Skin of body (tissue), 2 donors: Measurements from ENCODE around the gene CCND2. TPM values are rescaled to one million over a fixed set of nuclear protein-coding genes. Genes with fewer than 3 reads are reported as not detected.

Experiments
- DNase-seq: peaks from one replicate; lab custom pipeline; 2025; lab: John Stamatoyannopoulos, UW
- total RNA-seq: library from RNA; depleted of rRNA; stranded (reverse); fragments of >200 nt; gene quantifications from one replicate; pipeline ENCODE4 v1.2.3, GENCODE V29; 2014

Gene CCND2
- total RNA-seq, 1 donor from 2014 or later, result 115 TPM

GRCh38 chr12:4256043-4256826, 17.3 kb upstream of the CCND2 start:
- no peak for DNase-seq

GRCh38 chr12:4257442-4257841, 16.1 kb upstream of the CCND2 start:
- no peak for DNase-seq

DNA sequence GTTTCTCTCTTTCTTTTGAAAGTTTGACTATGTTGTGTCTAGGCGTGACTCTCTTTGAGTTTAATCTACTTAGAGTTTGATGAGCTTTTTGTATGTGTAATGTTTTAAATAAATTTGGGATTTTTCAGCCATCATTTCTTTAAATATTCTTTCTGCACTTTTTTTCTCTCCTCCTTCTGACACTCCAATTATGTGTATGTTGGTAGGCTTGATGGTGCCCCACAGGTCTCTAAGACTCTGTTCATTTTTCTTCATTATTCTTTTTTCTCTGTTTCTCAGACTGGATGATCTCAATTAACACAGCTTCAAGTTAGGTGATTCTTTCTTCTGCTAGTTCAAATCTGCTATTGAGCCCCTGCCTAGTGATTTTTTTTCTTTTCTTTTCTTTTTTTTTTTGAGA, 14.5 kb upstream of the CCND2 start:
- no peak for DNase-seq

GRCh38 chr12:4261655-4262054, 11.9 kb upstream of the CCND2 start:
- no peak for DNase-seq

DNA sequence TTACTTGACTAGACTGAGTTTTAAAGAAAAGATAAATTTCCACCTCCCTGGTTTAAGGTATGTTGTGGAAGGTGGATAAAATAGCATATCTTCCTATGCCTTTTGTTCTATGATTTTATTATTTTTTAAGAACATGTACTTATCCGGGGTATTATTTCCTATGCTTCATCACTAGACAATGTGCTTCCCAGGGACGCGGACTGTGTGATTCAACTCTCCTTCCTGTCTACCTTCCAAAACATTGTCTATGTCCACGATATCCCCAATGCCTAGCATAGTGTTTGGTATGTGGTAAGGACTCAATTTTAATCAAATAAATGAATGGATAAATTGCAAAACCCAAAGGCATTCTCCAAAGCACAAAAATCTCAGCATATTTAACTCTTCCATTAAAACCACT, 8.3 kb upstream of the CCND2 start:
- DNase-seq, result no peak

- no peak for DNase-seq
Measured at GRCh38 chr12:4266990-4267389, 6.6 kb upstream of the CCND2 start.

DNA sequence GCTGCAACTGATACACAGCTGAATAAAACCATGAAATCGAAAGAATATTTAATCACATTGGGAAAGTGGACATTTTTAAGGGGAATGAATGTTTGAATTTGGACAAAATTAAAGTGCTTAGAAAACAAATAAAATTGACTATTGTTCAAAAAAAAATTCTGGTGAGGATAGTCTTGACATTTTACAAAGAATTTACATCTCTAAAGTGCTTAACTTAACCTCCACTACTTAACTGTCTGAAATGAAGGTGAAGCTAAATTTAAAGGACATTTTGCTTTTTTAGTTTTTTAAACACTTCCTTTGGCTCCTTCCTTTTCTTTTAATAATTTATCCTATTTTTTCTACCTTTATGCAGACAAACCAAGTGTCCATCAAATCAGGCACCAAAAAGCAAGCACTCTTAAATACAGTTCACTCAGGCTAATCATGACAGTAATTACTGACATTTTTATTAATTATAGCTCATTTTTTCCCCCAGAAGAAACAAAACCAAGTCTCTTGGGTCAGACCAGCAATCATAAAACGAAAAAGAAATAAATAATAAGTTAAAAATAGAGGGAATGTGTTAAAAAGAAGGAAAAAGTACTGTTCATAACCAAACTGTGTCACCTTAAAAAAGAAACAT, 5.7 kb upstream of the CCND2 start:
- no peak for DNase-seq

GRCh38 chr12:4268329-4269181, 5.0 kb upstream of the CCND2 start:
- no peak for DNase-seq

- peak; percentile 93 for DNase-seq
Measured at GRCh38 chr12:4269279-4269991, 4.1 kb upstream of the CCND2 start.

GRCh38 chr12:4270016-4270830, 3.3 kb upstream of the CCND2 start:
- DNase-seq, result no peak

DNA sequence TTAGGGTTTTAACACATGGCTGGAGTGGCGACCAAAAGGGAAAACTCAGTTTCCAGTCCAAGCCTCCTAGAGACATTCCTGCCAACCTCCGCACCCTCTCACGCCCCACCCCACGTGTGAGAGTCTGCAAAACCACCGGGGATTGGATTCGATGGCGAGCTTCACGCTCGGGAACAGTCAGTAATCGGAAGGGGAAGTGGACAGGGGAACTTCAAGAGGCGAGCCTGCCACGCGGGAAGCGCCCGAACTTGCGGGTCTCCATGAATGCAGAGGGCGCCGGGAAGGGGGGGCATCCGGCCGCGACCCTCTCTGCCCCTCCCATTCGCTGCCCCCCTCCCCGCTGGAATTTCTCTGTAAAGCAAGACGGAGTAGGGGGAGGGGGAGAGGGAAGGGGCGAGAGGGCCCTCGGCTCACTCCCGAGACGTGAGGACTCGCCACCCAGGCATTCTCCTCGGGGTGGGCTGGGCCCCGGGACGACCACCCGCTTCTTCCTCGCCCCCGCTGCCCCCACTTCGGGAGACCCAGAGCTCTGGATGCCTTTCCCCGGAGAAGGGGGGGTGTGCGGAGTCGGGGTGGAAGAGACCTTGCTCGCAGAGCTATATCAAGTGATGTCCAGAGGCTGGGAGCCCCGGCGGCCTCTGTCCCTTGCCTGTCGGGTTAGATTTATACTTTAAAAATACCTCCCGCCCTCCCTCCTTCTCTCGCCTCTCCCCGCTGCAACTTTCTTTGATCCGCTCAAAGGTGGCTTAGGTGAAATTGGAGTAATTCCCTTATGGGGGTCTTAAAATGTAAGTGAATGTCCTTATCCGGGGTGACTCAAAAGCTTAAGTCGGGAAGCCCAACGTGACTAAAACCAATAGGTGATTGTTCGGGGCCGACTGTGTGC, 2.5 kb upstream of the CCND2 start:
- peak; percentile 58 for DNase-seq

DNA sequence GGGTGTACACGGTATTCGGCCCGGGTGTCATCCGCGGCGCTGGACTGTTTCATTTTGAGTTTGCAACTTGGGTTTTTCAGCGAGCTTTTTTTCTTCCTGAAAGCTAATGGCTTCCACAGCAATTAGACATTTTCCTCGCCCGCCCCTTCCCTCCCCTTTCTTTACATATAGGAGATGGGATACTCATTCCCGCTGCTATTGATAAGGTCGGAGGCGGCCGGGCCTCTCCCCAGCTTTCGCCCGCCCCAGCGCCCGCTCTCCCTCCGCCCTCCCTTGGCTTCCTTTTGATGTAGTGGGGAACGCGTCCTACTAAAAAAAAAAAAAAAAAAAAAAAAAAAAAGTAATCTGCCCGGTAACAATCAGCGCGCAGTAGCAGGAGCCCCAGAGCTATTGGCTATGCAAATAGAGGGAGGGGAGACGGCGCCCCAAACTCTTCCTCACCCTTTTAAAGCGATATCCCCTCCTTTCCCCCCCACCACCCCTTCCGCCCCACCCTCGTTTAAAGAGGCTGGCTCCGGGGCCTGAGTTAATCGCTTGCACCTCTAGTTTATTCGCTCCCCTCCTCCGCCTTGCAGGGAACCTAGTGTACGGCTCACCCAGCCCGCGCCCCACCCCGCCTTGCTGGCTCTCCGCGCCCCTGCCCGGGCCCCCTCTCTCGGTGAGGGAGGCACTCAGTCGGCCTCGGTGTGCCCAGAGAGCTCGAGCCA, 1.7 kb upstream of the CCND2 start:
- DNase-seq, result peak; percentile 89

DNA sequence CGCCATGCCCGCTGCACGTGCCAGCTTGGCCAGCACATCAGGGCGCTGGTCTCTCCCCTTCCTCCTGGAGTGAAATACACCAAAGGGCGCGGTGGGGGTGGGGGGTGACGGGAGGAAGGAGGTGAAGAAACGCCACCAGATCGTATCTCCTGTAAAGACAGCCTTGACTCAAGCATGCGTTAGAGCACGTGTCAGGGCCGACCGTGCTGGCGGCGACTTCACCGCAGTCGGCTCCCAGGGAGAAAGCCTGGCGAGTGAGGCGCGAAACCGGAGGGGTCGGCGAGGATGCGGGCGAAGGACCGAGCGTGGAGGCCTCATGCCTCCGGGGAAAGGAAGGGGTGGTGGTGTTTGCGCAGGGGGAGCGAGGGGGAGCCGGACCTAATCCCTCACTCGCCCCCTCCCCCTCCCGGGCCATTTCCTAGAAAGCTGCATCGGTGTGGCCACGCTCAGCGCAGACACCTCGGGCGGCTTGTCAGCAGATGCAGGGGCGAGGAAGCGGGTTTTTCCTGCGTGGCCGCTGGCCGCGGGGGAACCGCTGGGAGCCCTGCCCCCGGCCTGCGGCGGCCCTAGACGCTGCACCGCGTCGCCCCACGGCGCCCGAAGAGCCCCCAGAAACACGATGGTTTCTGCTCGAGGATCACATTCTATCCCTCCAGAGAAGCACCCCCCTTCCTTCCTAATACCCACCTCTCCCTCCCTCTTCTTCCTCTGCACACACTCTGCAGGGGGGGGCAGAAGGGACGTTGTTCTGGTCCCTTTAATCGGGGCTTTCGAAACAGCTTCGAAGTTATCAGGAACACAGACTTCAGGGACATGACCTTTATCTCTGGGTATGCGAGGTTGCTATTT, 914 bp upstream of the CCND2 start:
- DNase-seq, result peak; percentile 77

DNA sequence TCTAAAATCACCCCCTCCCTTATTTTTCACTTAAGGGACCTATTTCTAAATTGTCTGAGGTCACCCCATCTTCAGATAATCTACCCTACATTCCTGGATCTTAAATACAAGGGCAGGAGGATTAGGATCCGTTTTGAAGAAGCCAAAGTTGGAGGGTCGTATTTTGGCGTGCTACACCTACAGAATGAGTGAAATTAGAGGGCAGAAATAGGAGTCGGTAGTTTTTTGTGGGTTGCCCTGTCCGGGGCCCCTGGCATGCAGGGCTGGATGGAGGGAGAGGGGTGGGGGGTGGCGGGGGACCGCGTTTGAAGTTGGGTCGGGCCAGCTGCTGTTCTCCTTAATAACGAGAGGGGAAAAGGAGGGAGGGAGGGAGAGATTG, 300 bp upstream of the CCND2 start:
- no peak for DNase-seq

DNA sequence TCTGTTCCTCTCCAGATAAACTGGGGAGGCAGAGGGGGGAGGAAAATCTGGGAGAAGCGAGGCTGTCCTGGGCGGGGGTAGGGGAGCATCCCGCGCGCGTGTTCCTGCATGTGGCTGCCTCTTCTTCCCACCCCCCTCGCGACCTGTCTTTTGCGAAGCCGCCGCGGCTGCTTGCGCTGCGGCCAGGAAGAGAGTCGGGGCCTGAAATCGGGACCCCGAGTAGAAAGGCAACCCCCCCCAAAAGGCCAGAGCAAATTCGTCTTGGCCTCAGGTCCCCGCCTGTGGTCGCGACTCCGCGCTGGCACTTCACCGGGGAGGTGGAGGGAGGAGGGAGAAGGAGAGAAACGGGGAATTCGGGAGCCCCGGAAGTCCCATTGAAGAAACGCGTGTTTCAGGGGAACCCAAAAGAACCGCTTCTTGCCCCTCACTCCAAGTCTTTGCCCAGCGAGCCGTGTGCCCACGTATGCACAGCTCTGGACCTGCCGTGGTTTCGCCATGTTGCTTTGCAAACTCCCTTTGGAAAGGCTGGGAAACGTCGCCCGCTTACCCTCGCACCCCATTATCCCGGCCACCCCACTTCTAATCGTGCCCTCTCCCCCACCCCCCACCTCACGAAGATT, 944 bp downstream of the CCND2 start:
- no peak for DNase-seq

GRCh38 chr12:4275016-4275869, 1.7 kb downstream of the CCND2 start:
- peak; percentile 57 for DNase-seq

DNA sequence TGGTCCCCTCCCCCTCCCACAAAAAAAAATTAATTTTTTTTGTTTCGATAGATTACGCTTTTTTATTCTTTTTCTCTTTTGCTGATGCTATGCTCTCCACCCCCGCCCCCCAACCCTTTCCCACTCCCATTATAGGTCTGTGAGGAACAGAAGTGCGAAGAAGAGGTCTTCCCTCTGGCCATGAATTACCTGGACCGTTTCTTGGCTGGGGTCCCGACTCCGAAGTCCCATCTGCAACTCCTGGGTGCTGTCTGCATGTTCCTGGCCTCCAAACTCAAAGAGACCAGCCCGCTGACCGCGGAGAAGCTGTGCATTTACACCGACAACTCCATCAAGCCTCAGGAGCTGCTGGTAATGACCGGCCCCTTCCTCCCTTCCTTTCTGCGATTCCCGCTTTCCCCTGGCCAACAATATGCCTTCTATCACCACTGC, 2.3 kb downstream of the CCND2 start:
- DNase-seq, result no peak
